H54 (cell line): Measurements from ENCODE around the gene CDKAL1.
A peak's percentile ranks its signal among the peaks of the same experiment; 100 is the strongest.

Experiments used
- DNase-seq: peaks from one replicate; pipeline ENCODE4 v3.0.0; 2011; ENCODE audit warnings: low spot score, mixed read lengths; ENCODE audit not compliant: insufficient read length
- FAIRE-seq: peaks from 3 replicates; lab custom pipeline; 2011; peaks lifted over from hg19 to GRCh38; lab: Jason Lieb, UNC
- POLR2A ChIP-seq: IDR thresholded peaks from 2 replicates; pipeline ENCODE4 v1.6.1; 2011; ENCODE audit warnings: low read depth, mild to moderate bottlenecking, low read length

Gene CDKAL1

DNA sequence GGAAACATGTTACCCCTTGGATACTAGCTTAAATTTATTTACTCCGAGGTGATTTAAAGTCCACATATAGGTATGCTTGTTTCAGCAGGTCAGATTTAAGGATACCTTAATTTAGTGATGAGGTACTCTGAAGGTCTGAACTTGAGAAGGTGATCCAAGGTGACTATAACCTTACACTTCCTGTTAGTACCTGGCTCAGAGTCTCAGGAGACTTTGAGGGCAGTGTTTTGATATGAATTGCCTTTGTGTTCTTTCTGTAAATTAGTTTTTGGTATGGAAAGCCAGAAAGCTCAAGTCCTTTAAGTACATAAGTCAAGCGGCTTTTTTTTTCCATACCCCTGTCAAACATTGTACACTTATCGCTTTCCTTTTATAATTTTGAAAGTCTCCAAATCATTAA, 489.0 kb downstream of the CDKAL1 start:
- DNase-seq (no peak), FAIRE-seq (peak; percentile 60)
- no peak for TF ChIP-seq POLR2A

DNA sequence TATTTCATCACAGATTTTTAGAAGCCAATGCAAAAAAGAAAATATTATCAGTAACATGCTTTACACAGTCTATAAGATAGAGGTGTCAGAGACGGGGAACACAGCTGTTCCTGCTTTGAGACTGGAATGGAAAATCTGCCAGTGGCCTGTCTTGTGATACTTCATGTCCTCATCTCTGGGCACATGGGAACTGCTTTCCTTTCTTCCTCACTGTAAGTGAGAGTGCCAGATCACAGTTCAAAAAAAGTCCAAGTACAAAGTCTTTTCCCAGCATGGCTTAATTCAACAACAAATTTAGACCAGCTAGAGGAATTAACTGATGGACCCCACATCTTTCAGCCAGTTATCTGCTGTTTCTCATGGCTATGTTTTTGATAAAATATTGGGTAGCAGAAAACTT, 490.4 kb downstream of the CDKAL1 start:
- FAIRE-seq = peak; percentile 6
- TF ChIP-seq POLR2A = no peak
- DNase-seq = no peak

DNA sequence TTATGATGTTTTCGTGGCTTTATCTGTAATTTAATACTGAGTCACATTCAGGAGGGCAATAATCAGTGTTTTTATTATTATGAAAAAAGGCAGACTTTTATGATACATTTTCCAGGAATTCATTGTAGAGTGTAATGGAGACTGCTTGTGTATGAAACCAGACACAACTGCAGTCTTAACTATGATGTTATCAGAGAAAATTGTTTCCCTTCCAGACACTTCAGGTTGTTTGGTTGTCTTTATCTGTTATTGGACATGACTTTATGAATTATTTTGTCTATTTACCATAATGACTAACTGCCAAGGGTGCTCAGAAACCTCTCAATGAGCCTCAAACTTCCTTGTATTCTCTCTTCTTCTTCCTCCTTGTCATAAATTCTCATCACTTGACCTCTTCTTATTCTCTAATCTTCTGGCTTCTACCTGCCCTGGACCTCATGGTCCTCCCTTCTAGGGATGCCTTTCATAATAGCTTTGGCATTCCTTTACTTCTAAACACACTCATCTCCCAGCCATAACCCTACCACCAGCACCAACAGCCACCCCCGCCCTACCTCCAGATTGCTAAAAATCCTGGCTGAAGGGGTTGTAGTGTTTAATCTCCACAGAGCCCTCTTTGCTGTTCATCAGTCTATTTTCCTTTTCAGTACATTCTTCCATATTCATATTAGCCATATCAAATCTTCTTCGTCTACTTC, 492.5 kb downstream of the CDKAL1 start:
- no peak for TF ChIP-seq POLR2A
- FAIRE-seq = peak; percentile 52
- no peak for DNase-seq

DNA sequence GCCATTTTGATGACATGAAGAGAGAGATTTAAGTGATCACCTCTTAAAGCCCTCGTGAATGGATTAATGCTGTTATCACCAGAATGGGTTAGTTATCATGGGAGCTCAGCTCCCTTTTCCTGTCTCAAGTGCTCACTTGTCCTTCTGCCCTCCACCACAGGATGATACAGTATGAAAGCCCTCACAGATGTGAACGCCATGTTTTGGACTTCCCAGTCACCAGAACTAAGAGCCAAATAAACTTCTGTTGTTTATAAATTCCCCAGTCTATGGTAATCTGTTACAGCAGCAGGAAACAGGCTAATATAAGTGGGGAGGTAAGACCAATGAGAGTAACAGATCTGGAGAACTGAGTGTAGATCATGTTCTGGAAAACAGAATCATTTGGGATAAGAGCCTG, 493.2 kb downstream of the CDKAL1 start:
- DNase-seq (no peak), FAIRE-seq (no peak)
- TF ChIP-seq POLR2A = no peak

DNA sequence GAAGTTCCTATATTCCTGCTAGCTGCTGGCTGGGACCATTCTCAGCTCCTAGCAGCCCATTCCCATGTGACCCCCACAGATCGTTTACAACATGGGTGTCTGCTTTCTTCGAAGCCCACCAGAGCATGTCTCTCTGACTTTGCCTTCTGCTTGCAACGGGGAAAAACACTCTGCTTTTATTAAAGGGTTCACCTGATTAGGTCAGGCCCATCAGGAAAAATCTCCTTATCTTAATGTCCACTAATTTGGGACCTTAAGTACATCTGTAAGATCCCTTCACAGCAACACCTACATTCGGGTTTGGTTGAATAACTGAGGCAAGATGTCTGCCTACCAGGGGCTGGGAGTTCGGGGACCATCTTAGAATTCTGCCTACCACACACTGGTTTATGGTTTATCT, 496.9 kb downstream of the CDKAL1 start:
- DNase-seq = no peak
- FAIRE-seq = no peak
- no peak for TF ChIP-seq POLR2A

DNA sequence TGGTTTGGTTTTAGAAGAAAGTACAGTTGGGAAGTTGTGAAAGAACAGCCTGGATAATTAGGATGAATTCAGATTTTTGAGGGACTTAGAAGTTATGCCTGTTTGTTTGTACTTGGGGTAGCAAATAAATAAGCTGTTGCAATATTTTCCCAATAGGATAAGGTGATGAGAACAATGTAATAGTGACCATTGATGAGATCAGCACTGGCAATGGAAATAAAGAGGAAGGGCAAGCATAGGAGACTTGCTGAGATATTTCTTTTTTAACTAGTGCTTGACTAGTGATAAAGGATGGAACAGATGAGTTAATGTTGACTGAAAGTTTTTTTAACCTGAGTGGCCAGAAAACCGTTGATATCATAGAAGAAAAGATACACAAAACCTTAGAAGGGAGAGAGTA, 498.8 kb downstream of the CDKAL1 start:
- peak; percentile 33 for FAIRE-seq
- TF ChIP-seq POLR2A = no peak
- no peak for DNase-seq

DNA sequence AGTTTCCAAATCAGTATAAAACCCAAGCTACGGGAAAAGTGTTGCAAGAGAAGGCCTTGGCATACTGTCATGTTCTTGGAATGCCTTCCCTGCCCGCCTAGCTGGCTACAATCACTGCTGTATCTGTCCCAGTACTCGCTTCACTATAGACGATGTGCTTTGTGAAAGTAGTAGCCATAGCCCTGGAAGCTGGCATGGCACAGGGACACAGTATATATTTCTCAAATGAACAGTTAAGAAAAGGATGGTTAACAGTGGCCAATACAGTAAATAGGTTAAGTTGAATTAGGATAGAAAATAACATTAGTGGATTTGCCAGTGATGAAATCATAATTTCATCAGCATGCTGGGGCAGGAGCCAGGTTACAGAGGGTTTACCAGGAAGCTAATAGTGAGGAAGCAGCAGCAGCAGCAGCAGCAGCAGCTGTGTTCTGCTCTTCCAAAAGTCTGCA, 499.3 kb downstream of the CDKAL1 start:
- DNase-seq (peak; percentile 10), FAIRE-seq (peak; percentile 98)
- TF ChIP-seq POLR2A = no peak

DNA sequence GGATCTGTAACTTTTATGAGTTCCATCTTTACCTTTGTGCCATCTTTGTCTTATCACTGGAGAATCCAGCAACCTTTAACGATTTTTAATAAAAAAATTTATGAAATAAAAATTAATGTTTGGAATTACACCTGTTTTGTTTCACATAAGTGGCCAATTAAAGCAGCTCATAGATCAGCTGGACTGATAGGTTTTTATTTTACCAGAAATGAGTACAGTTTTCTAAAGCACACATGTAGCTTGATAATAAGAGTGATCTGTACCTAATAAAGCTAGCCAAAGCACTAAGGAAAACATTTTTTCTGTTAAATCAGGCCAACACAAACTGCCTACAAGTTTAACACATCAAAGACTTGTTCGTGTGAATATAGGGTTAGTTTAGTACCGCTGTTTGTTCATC, 500.1 kb downstream of the CDKAL1 start:
- no peak for TF ChIP-seq POLR2A
- DNase-seq (no peak), FAIRE-seq (no peak)

DNA sequence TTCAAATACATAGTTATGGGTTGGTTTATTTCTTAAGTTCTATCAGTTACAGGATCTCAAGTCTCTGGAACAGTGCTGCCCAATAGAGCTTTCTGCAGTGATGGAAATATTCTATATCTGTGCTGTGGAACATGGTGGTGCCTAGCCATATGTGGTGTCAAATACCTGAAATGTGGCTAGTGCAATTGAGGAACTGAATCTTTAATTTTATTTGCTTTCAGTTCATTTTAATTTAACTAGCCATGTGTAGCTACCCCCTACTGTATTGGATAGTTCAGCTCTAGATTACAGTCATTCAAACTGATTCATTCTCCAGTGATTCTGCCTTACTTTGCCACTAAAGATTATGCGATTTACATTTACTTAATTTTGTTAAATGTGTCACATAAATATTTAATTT, 503.2 kb downstream of the CDKAL1 start:
- no peak for TF ChIP-seq POLR2A
- FAIRE-seq = no peak
- DNase-seq = no peak

DNA sequence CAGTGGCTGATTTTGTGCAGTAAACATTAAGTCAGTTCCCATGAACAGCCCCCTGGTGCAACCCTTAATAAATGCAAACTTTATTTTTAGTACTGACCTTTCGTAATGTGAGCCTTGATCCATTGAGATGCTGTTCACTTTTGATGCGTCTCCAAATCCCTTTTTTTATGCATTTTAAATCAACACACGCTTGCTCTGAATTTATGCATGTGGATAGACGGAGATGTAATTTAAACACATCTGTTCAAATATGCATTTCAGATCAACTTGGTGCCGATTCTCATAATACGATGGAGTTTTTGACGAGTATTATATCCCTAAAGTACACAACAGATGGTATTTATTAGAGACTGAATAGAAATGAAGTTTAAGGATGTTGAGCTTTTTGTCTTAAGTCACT, 505.7 kb downstream of the CDKAL1 start:
- DNase-seq = no peak
- no peak for FAIRE-seq
- TF ChIP-seq POLR2A = no peak

DNA sequence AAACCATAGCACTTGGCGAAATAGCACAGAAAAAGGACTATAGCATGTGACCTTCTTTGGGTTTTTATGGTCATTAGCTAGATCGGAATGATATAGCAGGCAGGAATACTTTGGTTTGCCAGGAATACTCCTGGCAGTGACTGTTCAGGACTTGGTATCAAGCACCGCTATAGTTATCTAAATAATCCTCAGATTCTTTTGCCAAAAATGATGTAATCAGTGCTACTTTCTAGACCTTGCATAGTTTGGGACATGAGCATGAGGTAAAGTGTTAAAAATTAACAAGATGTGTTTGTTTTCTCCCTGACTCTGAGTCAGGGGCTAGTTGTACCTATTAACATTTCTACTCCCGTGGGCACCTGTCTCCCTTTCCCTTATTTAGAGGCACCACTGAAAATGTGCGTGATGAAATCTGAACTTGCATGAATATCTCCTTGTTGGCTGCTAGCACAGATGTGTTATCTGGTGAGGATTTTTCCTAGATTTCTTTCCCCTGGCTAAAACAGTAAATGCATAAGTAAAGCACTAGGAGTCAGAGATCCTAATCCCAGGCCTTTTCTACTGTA, 511.0 kb downstream of the CDKAL1 start:
- FAIRE-seq (no peak), DNase-seq (no peak)
- TF ChIP-seq POLR2A = no peak

DNA sequence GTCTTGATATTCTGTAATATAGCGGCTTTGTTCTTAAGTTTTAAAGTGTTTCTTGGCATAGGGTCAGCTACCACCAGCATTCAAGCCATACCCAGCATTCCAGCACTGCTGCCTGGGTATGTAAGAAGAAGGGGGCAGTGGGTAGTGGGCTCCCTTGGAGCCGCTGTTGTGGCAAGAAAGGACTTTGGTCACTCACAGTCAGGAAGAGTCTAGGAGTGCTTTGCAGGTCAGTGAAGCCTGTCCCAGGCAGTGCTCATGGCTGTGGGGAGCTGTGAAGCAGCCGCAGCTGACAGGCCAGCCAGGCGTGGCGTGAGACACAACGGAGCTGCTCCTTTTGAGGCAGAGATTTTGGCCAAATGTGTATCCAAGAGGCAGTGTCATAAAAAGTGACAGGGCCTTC, 512.0 kb downstream of the CDKAL1 start:
- FAIRE-seq (no peak), DNase-seq (no peak)
- no peak for TF ChIP-seq POLR2A

DNA sequence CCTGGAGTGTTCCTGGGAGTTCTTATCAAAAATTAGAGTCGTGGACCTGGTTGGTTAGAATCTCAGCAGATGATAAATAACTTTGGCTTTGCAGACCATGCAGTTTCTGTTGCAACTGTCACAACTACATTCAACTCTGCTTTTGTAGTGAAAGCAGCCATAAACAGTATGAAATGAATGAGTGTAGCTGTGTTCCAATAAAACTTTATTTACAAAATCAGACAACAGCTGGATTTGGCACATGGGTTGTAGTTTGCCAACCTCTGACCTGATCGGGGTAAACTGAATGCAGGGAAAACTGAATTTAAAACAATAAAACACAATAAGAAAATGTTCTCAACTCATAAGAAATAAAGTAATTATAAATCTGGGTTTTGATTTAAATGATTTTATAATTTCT, 513.8 kb downstream of the CDKAL1 start:
- TF ChIP-seq POLR2A = no peak
- FAIRE-seq = no peak
- DNase-seq = no peak

DNA sequence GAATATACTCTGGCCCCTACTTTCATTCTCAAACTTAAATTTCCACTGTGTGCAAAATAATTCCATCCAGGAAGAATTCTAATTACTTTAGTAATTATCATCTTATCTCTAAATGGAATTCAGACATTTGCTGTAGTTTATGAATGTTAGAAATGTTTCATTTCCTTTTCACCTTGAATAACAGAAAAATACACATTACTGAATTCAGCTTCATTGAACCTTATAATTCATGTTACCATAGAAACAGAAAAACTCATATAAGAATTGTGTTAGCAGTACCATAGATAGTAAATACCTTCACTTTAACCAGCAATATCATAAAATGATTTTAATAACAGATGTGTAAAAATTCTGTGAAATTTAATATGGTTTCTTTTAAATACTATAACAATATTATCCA, 514.9 kb downstream of the CDKAL1 start:
- DNase-seq (no peak), FAIRE-seq (no peak)
- TF ChIP-seq POLR2A = no peak

DNA sequence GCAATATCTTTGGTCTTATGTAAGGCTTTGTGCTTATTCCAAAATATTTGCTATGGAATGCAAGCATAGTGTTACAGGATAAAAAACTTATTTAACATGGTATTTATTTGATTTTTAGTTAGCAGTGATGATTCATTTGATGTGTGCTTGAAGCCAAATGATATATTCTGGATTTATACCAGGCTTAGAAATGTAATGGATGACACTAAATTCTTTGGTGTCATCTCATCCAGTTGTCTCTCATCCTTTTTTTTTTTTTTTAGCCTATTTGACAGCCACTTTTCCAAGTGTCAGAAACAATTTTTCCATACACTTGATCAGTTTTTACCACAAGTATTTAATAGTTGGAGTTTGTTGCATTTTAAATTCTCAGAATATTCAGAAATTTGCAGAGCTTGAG, 515.3 kb downstream of the CDKAL1 start:
- DNase-seq = no peak
- no peak for FAIRE-seq
- TF ChIP-seq POLR2A = no peak
